Lower leg skin (tissue), 4 donors: Measurements from ENCODE around the gene TPST1. TPM values are rescaled to one million over a fixed set of nuclear protein-coding genes. Genes with fewer than 3 reads are reported as not detected.

Source experiments
- DNase-seq, 2 donors: peaks; one replicate each; pipeline ENCODE4 v3.0.0-alpha.2; 2019; ENCODE audit warnings: low spot score in 2 of 2
- H3K4me3 ChIP-seq: fragments of 200-600 bp; sonication (generic); 2 replicates; pipeline ENCODE4 v1.5.1; 2017; ENCODE audit warnings: mild to moderate bottlenecking, low read depth; ENCODE audit not compliant: poor library complexity, severe bottlenecking
- CTCF ChIP-seq, 3 donors: fragments of 450-650 bp; IDR thresholded peaks; one replicate each; pipeline ENCODE4 v1.5.1; 2016; ENCODE audit warnings: antibody characterized with exemption in 3 of 3, mild to moderate bottlenecking in 3 of 3, moderate library complexity in 2 of 3
- POLR2A ChIP-seq, 2 donors: fragments of 450-650 bp; IDR thresholded peaks; one replicate each; pipeline ENCODE4 v1.6.1; 2016 to 2017; ENCODE audit warnings: antibody characterized with exemption in 2 of 2, mild to moderate bottlenecking in 1 of 2, moderate library complexity in 1 of 2
- WGBS, 2 donors: methylation state at CpG; one replicate each; pipeline ENCODE4 v1.1.5; 2018; 5-methylcytosine and 5-hydroxymethylcytosine counted together
- intact Hi-C: fragments of 100-400 bp; cut with DNase I; formaldehyde crosslinking; loops from one replicate; pipeline ENCODE4 v1.15.0; 2023; ENCODE audit warnings: low total_unique reads
- total RNA-seq, 4 donors: library from RNA; depleted of rRNA; stranded (reverse); fragments of >200 nt; gene quantifications; one replicate each; pipeline ENCODE4 v1.1.0, GENCODE V29; 2016

TPST1 gene
- total RNA-seq, 4 donors from 2014 or later: 10.1 to 12.8 (median 11.2) TPM

- TF ChIP-seq CTCF (IDR thresholded peaks at IDR 0.05): no peak
- TF ChIP-seq POLR2A (IDR thresholded peaks at IDR 0.05): no peak
- no peak for DNase-seq
- H3K4me3 ChIP-seq: no peak overlapping the region
- 36 to 52% methylated on average over 5 of the region's 5 CpGs for WGBS, 2 donors
- intact Hi-C loops: no loop called here
Observed at GRCh38 chr7:66258409-66258808, 53.3 kb downstream of the TPST1 start.

GRCh38 chr7:66261941-66262340 lies 56.8 kb downstream of the TPST1 start:
- intact Hi-C loops: no loop called here
- no peak for DNase-seq
- TF ChIP-seq POLR2A (IDR thresholded peaks at IDR 0.05) (no peak), CTCF (IDR thresholded peaks at IDR 0.05) (no peak)
- H3K4me3 ChIP-seq: no peak overlapping the region

DNA sequence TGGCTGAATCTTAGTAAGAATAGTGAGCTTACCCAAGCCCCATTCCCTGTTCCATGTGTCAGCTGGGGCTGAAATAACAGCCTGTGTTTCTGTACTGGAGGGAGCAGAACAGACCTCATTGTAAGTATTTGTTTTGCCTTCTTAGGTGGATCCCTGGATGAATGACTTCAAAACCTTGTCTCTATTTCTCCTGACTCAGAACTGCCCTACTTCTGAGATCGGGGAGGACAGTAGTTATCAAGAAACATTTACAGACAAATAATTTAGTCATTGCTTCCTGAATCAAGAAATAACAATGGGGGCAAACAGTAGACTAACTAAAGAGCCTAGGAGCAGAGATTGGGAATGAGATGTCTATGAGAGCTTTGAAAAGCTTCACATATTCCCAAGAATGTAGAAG lies 58.8 kb downstream of the TPST1 start:
- H3K4me3 ChIP-seq: no peak overlapping the region
- intact Hi-C loops: no loop called here
- TF ChIP-seq POLR2A (IDR thresholded peaks at IDR 0.05) (no peak), CTCF (IDR thresholded peaks at IDR 0.05) (no peak)
- 86 to 92% methylated on average over 1 of the region's 1 CpG for WGBS, 2 donors
- DNase-seq: no peak

DNA sequence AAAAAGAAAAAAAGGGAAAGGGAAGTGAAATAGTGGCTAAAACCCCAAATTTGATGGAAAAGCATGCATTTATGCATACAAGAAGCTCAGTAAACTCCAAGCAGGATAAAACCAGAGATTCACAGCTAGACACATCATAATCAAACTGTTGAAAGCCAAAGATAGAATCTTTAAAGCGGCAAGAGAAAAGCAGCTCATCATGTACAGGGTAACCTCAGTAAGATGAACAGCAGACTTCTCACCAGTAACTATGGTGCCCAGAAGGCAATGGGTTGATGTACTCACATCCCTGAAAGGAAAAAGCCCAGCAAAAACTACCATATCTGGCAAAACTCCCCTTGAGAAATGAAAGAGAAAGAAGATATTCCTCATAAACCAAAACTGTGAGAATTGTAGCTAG lies 60.4 kb downstream of the TPST1 start:
- intact Hi-C loops: no loop called here
- H3K4me3 ChIP-seq: no peak overlapping the region
- TF ChIP-seq CTCF (IDR thresholded peaks at IDR 0.05) (no peak), POLR2A (IDR thresholded peaks at IDR 0.05) (no peak)
- DNase-seq: no peak
- WGBS, 2 donors: 96% methylated on average over 1 of the region's 1 CpG

DNA sequence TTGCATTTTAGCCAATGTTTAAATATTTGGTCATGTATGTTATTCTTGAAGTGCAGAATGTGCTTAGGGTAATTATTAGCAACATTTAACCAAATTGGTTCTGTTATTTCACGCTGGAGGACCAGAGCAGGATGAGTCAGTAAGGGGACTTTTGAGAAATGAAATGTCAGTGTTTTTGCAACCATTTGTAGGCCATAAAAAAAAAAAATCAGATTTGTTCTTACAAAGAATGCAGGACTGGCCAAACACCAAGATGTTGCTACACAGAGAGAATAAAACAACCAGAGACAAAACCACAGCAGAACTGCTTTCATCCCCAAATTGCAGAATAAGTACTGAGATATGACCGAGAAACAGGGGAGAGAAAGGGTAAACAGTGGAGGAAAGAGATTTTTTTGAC lies 62.1 kb downstream of the TPST1 start:
- 50 to 55% methylated on average over 2 of the region's 2 CpGs for WGBS, 2 donors
- no peak overlapping the region for H3K4me3 ChIP-seq
- DNase-seq: peak in 1 of 2 donors; percentile 65
- no peak for TF ChIP-seq POLR2A (IDR thresholded peaks at IDR 0.05)
- TF ChIP-seq CTCF (IDR thresholded peaks at IDR 0.05): no peak
- intact Hi-C loops: no loop called here

- intact Hi-C loops: no loop called here
- TF ChIP-seq CTCF (IDR thresholded peaks at IDR 0.05): no peak
- no peak for TF ChIP-seq POLR2A (IDR thresholded peaks at IDR 0.05)
- no peak for DNase-seq
- WGBS, 2 donors: 75 to 87% methylated on average over 1 of the region's 1 CpG
- H3K4me3 ChIP-seq: no peak overlapping the region
Observed at GRCh38 chr7:66269978-66270377, 64.8 kb downstream of the TPST1 start.
